Lower leg skin (tissue), 3 donors: ENCODE data around the gene FRMD6.

Experiments used
- POLR2A ChIP-seq, 2 donors: fragments of 450-650 bp; IDR thresholded peaks; one replicate each; pipeline ENCODE4 v1.6.1; 2016 to 2017; ENCODE audit warnings: antibody characterized with exemption in 2 of 2, mild to moderate bottlenecking in 1 of 2, moderate library complexity in 1 of 2
- TF ChIP-seq, protein P1 (sequence below), 3 donors: fragments of 450-650 bp; IDR thresholded peaks; one replicate each; pipeline ENCODE4 v1.5.1; 2016; ENCODE audit warnings: antibody characterized with exemption in 3 of 3, mild to moderate bottlenecking in 3 of 3, moderate library complexity in 2 of 3

DNA sequence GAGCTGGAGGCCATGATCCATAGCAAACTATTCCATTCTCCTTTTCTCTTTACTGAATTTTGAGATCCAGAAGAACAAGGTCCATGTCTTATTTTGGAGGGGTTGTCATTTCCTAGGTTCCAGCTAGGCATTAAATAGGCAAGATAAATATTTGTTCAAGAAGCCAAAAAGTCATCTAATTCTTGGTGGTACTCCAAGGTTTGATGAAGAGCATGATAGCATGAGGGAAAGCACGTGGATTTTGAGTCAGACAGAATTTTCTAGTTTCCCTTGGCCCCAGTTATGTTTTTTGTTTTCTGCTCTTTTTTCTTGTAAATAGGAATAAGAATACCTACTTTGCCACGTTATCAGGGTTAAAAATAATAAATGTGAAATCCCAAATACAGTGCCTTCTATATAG is 25.5 kb upstream of the FRMD6 start:
- TF ChIP-seq, protein P1, sequence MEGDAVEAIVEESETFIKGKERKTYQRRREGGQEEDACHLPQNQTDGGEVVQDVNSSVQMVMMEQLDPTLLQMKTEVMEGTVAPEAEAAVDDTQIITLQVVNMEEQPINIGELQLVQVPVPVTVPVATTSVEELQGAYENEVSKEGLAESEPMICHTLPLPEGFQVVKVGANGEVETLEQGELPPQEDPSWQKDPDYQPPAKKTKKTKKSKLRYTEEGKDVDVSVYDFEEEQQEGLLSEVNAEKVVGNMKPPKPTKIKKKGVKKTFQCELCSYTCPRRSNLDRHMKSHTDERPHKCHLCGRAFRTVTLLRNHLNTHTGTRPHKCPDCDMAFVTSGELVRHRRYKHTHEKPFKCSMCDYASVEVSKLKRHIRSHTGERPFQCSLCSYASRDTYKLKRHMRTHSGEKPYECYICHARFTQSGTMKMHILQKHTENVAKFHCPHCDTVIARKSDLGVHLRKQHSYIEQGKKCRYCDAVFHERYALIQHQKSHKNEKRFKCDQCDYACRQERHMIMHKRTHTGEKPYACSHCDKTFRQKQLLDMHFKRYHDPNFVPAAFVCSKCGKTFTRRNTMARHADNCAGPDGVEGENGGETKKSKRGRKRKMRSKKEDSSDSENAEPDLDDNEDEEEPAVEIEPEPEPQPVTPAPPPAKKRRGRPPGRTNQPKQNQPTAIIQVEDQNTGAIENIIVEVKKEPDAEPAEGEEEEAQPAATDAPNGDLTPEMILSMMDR (IDR thresholded peaks at IDR 0.05) = no peak
- no peak for TF ChIP-seq POLR2A (IDR thresholded peaks at IDR 0.05)
